ENCODE measurements around the gene PIK3R6.
"Not testable (repeated sequence)": the region's sequence is repeated elsewhere in the genome, so short reads cannot be mapped to it uniquely, and the experiment has no call there.

The PIK3R6 gene

DNA sequence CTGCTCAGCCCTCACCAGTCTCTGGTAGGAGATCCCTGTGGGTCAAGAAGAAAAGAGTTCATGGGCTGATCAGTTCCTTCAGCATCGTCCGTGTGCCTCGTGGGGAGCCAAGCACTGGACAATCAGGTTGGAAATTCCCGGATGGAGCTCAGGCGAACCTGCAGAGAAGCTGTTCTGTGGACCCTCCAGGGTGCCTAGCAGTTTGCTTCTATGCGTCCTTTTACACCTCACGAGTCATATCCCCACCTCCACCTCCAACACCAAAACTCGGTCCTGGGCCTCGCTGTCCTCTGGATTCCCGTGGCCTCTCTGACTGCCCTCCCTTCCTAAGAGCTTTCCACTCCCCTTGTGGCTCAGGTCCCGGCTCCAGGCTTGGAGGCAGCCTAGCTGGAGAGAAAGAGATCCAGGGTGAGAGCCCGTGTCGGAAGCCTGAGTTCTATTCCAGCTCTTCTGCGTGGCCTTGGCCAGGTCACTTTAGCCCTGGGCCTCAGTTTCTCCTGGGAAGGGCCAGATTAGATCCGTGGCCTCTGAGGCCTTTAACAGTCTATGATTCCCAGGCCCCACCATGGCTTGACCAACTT lies 26.2 kb upstream of the PIK3R6 start:
- DNase-seq = no peak

DNA sequence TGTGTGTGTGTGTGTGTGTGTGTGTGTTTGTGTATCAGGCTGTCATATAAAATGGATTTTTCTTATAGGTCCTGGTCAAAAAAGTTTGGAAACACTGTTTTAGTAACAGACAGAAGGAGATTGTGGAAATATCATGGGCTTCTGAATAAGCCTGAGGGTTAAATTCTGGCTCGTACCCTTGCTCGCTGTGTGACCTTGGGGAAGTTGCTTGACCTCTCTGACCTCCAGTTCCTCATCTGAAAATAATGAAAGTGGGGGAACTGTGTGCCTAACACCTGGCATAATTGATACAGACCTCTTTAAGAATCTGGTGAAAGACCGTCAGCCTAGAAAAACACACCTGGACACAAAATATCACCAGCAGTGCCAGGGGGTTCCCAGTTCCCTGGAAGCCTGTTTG lies 25.6 kb upstream of the PIK3R6 start:
- DNase-seq = no peak

DNA sequence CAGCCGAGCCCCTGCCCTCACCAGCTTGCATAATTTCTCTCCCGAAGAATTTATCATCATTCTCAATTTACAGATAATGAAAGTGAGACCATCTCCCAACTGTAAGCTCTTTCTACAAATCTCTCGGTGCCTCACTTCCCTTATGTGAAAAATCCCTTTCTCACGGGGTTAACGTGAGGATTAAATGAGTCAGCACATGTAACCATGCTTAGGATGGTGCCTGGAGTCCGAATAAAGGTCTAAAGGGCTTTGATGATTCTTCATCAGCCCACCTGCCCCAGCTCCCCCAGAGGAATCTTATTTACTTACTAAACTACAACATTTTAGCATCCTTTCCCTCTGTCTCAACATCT lies 24.8 kb upstream of the PIK3R6 start:
- DNase-seq = no peak

GRCh38 chr17:8890671-8891070 lies 23.2 kb upstream of the PIK3R6 start:
- no peak for DNase-seq

GRCh38 chr17:8889458-8890210 lies 22.2 kb upstream of the PIK3R6 start:
- DNase-seq = no peak

- no peak for DNase-seq
Observed at GRCh38 chr17:8888704-8889302, 21.3 kb upstream of the PIK3R6 start.

GRCh38 chr17:8887834-8888703 lies 20.6 kb upstream of the PIK3R6 start:
- no peak for DNase-seq

GRCh38 chr17:8887301-8887700 lies 19.8 kb upstream of the PIK3R6 start:
- DNase-seq = no peak

DNA sequence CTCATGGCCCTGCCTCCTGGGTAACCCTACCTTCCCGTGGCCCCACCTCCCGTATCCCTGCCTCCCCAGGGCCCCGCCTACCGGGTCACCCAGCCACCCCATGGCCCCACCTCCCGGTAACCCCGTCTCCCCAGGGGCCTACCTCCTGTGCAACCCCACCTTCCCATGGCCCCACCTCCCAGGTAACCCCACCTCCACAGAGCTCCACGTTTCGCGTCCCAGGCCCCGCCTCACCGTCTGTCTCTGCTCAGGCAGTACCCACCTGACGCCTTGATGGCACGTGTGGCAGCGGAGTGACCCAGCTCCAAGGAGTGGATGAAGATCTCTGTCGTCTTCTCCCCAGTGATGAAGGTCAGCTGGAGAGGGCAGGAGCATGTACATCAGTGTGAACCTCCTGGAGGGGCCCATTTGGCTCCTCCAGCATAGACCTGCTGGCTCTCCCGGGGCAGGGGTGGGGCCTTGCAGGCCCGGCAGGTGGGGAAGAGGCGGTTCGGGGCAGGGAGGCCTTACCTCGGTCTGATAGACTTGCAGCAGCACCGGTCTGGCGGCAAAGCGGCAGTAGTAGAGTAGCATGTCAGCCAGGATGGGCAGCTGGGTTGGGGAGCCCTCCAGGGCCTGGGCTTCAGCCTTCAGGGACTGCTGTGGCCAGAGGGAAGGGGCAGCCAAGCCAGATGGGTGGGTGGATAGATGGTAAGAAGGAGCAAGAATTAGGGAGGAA lies 18.7 kb upstream of the PIK3R6 start:
- no peak for DNase-seq

- DNase-seq = not testable (repeated sequence)
Observed at GRCh38 chr17:8885163-8885966, 17.9 kb upstream of the PIK3R6 start.

GRCh38 chr17:8884336-8884990 lies 17.0 kb upstream of the PIK3R6 start:
- DNase-seq = no peak

GRCh38 chr17:8883353-8883752 lies 15.9 kb upstream of the PIK3R6 start:
- no peak for DNase-seq

DNA sequence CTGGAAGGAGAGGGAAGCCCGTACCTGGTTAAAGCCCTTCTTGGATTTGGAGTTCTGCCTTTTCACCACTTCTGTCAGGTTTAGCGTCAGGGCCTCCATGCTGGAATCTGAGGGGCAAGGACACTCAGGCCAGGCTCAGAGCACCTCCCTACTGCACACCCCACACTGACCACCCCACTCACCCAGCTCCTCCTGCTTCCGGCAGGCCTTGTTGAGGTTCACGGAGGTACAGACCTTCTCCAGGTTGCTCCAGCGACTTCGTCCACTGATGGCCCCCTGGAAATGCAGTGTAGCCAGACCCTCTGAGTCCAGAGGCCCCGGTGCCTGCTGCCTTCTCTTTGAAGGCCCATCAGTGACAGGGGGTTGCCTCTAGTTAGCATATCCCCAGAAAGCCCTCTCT lies 14.1 kb upstream of the PIK3R6 start:
- no peak for DNase-seq

- DNase-seq = no peak
Observed at GRCh38 chr17:8880466-8880865, 13.0 kb upstream of the PIK3R6 start.

GRCh38 chr17:8879410-8879809 lies 11.9 kb upstream of the PIK3R6 start:
- no peak for DNase-seq

- DNase-seq = no peak
Observed at GRCh38 chr17:8877984-8878383, 10.5 kb upstream of the PIK3R6 start.

DNA sequence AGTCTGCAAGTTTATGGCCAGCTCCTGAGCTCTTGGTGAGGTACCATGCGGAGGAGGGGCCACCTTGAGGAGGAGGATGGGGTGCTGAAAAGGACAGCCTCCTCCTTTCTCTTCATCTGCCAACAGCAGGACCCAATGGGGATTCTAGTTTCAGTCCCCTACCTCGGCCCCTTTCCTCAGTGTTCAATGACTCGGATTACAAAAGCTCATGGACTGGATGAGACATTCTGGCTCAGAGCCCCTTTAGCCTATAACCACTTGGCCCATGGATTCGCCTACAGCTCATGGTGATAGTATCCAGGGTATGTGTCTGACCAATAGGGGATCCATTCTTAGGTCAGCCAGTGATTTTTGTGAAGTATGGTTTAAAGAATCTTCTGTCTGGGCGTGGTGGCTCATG lies 8.5 kb upstream of the PIK3R6 start:
- no peak for DNase-seq

- DNase-seq = no peak
Observed at GRCh38 chr17:8875436-8875835, 8.0 kb upstream of the PIK3R6 start.

DNA sequence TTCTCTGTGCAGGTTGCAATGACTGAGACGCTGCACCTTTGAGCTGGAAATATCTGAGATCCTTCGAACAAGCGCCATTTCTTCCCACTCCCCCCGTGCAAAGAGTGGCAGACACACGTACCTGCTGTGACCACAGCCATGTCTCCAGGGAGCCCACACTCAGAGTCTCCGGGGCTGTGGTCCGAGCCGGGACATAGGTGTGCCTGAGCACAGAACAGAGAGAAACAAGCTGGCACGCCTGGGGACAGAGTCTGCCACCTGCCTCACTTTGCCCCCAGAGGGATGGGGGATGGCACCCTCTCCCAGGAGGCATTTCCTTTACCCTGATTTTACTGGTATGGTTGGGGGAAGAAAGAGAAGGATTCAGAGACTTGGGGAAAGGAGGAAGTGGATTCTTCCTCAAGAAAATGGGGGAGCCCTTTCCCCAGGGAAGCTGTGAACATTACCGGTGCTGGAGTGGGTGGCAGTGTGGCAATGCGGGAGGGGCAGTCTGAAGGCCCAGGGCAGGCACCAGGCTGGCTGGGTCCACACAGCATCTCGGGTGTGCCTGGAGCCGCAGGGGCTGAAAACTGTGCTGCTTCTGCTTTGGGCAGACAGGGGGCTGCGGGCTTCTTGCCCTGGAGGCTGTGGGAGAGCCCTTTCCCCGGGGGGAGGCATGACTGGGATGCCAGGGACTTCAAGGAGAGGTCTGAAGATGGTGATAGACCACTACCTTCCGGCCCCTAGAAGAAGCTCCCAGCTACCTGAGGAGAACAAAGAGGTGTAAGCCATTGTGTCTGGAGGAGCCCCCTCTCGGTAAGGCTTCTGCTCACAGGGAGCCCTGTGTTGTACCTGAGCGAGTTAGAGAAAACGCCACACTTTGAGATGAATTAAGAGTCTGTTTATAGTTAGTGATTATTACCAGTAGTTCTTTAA lies 6.6 kb upstream of the PIK3R6 start:
- no peak for DNase-seq

- no peak for DNase-seq
Observed at GRCh38 chr17:8872705-8873435, 5.4 kb upstream of the PIK3R6 start.
